ENCODE data around the gene IL17RB.

Gene IL17RB

DNA sequence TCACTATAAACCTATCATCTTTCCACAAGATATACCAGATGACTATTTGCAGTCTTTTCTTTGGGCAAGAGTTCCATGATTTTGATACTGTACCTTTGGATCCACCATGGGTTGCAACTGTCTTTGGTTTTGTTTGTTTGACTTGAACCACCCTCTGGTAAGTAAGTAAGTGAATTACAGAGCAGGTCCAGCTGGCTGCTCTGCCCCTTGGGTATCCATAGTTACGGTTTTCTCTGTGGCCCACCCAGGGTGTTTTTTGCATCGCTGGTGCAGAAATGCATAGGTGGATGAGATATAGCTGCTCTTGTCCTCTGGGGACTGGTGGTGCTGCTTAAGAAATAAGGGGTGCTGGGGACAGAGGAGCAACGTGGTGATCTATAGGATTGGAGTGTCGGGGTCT, 33.9 kb upstream of the IL17RB start:
- no peak for DNase-seq (ENCODE audit: low spot score)

DNA sequence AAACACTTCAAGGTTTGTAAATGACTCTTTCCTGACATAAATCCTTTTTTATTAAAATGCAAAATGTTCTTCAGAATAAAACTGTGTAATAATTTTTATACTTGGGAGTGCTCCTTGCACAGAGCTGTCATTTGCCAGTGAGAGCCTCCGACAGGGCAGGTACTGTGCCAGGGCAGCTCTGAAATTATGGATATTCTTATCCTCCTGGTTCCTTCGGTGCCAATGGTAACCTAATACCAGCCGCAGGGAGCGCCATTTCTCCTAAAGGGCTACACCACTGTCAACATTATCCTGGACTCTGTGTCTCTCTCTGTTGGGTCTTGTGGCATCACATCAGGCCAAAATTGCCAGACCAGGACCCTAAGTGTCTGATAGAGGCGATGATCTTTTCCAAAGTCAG, 33.1 kb upstream of the IL17RB start:
- no peak for DNase-seq (ENCODE audit: low spot score)

DNA sequence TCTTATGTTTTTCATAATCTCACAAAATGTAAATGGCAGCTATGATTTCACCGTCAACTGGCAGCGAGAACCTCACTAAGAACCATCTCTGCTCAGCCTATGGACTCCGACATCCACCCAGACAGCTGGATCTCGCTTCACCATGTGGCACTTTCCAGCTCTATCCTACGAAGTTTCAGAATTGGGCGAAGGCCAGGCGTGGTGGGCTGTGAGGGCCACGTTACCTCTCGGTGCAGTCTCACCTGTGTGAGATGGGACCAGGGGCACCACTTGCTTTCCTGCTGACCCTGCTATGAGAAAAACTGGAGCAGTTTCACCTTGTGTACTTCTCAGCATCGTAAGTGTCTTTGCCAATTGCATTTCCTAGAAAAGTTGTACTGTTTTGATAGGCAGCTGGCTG, 32.5 kb upstream of the IL17RB start:
- DNase-seq (ENCODE audit: low spot score) = no peak

DNA sequence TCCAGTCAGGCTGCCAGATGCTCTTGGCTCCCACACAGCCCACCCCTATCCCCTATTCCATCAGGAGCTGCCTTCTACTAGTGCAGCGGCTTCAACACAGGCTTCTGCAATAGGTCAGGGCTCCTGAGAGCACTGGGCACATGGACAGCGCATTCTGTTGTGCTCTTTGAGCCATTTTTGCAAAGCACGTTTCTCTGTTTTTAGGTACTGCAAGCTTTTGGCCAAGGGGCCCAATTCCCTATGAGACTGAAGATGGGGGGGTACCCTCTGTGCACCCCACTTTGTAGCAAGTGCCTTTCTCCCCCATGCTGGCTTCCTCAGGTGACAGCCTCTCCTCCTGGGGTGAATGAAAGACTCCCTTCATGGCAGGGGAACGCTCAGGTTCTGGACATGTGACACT, 31.3 kb upstream of the IL17RB start:
- no peak for DNase-seq (ENCODE audit: low spot score)

DNA sequence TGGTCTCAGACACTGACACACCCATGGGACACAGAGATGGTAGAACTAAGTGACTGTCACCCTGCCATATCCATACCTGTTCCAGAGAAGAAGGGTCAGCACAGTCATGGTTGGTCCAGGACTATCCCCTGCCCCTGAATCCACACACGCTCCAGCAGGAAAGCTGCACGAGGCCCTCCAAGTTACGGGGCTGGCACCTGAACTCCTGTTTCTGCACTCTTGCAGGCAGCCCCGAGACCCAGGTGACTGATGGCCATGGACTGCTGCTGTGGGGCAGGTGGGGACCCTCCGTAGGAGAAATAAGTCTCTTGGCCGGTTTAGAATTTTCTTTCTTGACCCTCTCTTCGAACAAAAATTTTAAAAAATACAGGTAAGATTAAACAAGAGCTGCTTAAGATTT, 30.7 kb upstream of the IL17RB start:
- no peak for DNase-seq (ENCODE audit: low spot score)

DNA sequence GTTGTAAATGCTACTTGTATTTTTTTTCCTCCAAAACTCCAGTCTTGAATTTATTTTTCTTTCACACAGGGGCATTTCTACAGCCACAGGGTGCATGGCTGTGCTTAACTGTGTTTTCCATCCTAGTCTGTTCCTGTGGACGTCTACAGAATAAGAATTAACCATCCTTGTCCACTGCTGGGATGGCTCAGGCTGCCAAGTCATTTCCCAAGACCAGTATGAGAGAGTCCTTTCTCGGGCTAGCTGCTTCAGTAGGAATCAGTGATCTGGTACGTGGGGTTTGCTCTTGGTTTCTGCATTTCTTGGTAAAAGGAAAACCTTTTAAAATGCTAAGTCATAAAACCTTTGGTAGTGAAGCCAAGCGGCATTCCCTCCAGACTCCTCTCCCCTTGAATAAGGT, 29.9 kb upstream of the IL17RB start:
- no peak for DNase-seq (ENCODE audit: low spot score)

DNA sequence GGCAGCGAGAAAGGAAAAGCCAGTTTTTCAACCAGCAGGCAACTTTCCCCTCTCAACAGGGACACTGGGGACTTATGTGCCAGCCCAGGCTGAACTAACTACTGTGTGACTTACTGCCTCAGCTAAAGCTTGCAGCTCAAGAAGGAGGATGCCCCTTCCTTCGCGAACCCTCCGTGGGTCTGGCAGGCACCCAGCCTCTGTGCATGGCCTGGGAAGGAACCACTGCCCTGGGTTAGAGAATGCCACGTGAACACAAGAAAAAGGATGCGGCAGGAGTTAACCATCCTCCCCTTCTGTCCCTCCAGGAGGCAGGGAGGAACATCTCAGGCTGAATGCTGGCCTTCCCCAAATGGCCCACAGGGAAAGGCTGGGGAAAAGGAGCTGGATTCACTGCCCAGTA, 29.2 kb upstream of the IL17RB start:
- no peak for DNase-seq (ENCODE audit: low spot score)

DNA sequence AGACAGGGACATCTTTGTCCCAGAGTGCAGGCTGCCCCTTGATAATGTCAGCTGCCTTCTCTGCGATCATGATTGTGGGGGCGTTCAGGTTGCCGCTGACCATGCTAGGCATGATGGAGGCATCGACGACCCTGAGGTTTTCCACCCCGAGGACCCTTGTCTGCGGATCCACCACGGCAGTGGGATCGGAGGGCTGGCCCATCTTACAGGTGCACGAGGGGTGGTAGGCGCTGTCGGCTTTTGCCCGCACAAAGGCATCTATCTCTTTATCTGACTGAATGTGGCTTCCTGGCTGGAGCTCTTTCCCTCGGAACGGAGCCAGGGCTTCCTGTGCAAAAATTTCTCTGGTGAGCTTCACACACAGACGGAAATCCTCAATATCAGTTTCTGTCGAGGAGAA, 28.6 kb upstream of the IL17RB start:
- no peak for DNase-seq (ENCODE audit: low spot score)

DNA sequence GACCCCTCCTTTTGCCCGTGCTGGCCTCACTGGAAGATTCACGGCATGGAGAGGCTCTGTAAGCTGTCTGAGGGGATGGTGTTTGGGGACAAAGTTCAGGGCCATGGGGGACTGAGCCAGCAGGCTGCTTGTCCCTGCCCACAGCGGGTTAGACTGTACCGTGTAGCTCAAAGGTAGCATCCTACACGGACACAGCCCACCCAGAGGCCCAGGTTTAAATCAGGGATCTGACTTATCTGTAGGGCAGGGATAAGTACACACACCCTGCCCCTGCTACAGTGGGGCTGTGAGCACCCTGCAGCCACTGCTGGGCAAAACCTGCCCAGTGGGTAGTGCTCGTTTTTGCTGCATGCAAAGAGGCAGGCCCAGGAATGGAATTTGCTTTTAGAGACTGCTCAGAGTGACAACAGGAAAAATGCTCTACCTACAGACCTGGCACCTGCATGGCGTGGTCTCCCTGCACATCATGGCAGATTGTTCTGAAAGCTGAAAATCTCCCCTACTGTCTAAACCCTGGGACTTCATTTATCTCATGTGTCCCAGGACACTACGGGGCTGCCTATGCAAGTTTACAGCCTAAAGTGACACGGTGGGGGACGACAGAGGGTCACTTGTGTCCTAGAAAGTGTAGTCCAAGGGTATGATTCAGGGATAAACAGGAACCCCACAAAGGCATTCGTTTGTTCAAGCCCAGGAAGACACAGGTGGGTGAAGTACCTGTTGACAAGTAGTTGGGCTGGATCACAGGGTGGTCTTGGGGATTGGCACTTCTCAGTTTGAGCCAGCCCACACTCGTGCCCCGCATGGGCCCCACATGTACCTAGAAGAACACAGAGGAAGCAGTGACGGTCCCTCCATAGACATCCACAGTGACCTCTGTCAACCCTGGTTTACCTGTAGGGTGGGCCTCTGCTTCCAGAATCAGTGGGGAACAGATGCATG, 27.9 kb upstream of the IL17RB start:
- no peak for DNase-seq (ENCODE audit: low spot score)

DNA sequence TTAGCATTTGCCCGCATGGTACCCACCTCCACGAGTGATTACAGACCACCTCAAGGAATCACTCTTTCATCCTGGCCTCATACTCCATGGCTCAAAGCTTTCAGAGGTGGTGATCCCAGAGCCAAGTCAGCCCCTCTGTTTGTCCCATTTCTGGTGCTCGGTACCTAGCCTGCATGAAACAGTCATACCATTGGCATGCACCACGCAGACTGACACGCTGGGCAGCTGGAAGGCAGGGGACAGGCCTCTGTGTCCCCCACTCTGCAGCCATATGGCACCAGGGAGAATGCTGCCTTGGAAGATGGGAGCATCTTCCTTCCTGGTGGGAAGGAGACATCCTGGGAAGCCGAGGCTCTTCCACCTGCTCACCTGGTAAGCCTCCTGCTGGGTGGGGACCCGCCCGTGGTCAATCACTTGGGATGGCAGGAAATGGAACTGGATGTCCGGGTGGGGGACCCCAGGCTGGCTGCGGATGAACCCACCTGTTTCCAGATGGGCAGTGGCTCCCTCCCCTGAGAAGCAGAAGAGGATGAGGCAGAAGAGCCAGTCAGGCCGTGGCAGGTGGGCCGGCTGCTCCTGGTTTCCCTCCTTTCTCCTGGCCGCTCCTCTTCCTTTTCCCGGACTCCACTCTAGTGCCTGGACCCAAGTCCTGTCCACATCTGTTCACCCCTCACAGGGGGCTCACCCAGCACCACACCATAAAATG, 27.1 kb upstream of the IL17RB start:
- no peak for DNase-seq (ENCODE audit: low spot score)

DNA sequence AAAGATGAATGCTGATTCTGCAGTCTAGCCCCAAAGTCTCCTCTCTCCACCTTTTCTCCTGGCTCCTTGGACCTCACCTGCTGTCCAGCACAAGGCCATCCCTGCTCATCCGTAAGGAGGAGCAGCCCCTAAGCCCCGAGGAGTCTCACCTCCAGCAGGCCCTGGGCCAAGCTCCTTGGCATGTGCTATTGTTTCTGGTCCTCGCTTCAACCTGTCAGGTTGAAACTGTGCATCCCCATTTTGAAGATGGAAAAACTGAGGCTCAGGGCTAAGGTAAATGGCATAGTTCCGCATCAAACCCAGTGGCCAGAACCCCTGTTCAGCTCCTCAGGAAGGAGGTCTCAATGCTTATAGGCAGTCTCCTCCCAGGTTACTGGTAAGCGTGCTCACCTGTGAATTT, 26.3 kb upstream of the IL17RB start:
- no peak for DNase-seq (ENCODE audit: low spot score)

DNA sequence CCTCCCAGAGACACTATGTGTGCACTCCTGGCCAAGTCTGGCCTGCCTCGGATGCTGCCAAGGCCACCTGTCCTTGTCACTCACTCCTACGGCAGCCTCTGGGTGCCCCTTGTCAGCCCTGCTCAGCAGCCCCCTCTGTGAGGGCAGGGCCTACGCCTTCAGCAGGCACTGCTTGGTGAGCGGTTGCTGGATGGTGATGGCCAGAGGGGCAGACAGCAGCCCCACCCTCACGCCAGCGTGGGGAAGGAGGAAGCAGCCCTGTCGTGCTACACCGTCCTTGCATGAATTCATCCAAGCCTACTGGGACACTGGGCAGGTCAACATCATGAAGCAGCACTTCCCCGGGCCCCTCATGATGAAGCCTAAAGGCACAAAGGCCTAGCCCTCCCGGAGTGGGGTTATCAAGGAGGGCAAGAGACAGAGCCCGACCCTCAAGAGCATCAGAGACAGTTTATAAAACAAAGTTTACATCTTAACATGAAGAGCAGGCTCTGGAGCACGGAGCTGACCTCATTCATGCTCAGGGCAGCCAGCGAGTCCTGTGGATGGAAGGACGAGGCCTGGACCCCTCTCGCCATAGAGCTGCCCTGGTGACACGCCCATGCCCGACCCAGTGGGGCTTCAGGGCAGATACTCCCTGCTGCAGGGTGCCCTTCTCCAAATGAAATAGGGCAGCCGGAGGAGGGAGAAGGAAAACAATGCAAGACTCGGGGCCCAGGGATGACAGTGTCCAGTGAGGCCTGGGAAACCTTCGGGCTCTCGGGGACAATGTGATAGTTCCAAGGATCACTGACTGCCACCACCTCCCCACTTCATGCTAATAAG, 25.4 kb upstream of the IL17RB start:
- no peak for DNase-seq (ENCODE audit: low spot score)

DNA sequence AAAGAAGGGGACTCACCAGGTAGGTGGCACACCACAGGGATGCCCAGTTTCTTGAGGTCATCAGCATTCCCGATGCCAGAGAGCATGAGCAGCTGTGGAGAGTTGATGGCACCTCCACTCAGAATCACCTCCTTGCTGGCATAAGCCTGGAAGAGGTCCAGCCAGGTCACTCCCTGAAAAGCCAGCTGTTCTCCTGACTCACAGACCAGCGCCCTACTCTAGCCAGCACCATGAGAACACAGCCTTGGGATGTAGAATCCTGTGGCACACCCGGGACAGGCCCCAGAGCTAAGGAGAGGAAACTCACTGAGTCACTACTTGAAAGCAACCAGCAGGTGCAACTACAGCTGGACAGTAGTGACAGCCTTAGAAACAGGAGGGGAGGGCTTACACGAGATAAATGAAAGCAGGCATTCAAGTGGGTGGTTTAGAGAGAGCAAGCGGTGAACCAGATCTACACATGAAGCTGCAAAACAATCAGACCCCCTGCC, 24.7 kb upstream of the IL17RB start:
- no peak for DNase-seq (ENCODE audit: low spot score)

DNA sequence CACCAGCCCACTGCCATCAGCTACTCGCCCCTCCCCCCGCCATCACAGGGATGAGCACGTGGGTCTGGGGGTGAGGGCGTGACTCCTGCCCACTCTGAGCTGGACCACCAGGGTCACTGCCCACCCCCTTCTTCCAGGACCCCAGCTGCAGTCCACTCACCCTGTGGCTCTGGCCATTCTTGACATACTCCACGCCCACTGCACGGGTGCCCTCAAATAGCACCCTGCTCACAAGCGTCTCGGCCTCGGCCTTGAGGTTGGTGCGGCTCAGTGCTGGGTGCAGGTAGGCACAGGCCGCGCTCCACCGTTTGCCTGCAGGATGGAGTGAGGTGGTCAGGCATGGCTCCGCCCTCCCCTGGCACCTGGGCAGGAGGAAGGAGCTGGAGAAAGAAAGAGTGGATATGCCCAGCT, 24.0 kb upstream of the IL17RB start:
- DNase-seq (ENCODE audit: low spot score) = no peak

DNA sequence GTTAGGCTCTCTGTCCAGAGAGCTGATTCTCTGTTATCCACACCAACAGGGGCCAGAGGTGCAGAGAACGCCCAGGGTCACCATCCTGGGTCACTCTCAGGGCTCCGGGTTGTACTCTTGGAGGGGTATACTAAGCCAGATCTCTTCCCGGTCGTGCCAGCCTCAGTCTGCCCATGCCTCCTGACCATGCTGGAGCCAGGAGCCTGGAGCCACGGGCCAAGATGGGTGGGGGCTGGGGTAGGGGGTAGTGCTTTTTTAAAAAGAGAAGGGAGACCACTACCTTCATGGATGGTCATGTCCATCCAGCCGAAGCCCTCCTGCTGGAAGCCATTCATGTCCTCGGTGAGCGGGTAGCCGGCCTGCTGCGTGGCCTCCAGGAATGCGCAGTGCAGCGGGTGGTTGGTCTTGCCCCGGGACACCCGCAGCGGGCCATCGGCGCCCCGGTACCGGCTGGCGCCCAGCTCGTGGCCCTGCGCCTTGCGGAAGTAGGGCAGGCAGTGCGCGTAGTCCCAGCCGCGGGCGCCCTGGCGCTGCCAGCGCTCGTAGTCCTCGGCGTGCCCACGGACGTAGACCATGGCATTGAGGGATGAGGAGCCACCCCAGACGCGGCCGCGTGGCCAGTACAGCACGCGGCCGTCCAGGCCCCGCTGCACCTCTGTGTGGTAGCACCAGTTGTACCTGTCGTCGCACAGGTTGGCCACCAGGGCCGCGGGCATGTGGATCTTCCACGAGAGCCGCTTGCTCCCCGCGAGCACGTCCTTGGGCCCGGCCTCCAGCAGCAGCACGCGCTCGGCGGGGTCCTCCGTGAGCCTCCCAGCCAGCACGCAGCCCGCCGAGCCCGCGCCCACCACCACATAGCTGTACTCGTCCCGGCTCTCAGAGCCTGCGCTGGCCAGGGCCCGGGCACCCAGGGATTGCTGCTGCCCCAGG, 23.1 kb upstream of the IL17RB start:
- no peak for DNase-seq (ENCODE audit: low spot score)

DNA sequence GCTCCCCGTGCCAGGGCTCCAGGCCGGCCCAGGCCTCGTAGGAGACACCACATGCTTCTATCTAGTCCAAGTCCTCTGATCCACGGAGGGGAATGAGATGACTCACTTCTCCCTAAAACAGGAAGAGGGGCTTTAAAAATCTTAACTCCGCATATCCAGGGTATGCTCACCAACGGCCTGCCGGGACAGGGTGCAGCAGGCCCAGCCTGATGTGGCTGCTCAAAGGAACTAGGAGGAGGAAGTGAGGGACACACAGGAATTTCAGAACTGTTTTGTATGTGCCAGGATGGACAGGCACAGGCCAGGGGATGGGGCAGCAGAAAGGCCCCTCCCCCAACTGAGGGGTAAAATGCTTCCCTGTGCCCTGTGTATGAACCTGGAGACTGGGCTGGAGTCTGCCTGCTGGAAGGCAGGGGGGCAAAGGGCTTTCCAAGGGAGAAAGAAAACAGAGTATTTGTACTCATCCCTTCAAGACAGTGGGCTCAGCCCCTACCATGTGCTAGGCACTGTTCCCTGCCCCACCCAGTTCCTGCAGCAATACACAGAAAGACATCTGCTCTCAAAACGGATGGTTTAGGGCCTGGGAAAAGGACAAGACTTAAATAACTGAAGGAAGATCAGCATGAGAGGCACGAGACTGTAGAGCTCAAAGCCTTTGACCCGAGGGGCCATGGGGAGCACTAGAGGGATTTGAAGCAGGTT, 22.3 kb upstream of the IL17RB start:
- DNase-seq (ENCODE audit: low spot score) = no peak

DNA sequence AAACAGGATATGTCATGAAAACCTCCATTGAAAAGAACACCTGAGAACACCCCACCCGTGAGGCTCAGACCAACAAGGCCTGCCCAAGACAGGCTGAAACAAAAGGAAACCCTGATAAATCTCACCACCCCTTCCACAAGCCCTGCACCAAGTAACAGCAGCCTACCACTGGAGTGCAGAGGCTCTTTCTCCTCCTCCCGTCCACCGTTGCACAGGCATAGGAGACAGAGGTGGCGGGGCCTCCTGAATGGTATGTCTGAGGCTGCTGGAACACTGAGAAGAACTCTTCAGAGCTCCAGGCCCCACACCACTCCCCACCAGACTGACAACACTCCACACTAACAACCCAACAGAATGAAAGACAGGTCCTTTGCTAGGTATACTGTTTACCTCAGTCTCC, 21.6 kb upstream of the IL17RB start:
- no peak for DNase-seq (ENCODE audit: low spot score)

DNA sequence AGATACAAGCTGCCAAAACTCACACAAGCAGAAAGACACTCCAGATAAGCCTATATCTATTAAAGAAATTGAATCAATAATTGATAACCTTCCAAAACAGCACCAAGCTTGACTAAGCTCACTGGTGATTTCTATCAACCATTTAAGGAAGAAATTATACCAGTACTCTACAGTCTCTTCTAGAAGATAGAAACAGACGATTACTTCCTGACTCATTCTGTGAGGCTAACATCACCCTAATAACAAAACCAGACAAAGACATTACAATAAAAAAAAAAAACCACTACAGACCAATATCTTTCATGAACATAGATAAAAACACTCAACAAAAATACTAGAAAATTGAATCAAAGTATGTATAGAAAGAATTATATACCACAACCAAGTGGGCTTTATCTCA, 20.3 kb upstream of the IL17RB start:
- no peak for DNase-seq (ENCODE audit: low spot score)

DNA sequence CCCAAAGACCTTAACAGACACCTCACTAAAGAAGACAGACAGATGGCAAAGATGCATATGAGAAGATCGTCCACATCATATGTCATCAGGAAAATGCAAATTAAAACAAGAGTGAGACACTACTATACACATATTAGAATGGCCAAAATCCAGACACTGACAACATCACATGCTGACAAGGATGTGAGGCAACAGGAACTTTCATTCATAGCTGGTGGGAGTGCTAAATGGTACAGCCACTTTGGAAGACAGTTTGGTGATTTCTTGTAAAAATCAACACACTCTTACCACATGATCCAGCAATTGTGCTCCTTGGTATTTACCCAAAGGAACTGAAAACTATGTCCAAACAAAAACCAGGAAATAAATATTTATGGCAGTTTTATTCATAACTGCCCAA, 17.8 kb upstream of the IL17RB start:
- DNase-seq (ENCODE audit: low spot score) = no peak

DNA sequence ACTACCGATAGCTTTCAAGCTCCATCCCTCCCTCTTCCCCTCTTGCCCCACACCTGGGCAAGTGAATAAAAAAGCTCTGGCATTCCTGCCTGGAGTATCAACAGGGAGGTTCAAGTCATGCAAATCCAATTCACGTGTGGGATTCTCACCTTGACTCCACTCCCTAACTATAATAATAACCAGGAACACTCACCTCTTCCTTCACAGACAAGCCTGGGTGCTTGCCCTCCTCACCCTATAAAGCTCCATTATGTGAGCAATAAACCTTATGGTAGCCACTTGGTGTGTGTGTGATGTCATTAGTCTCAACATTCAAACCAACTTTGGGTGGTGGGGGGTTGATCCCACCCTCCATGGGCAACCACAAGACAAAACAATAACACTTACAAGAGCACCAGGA, 16.8 kb upstream of the IL17RB start:
- DNase-seq (ENCODE audit: low spot score) = no peak

DNA sequence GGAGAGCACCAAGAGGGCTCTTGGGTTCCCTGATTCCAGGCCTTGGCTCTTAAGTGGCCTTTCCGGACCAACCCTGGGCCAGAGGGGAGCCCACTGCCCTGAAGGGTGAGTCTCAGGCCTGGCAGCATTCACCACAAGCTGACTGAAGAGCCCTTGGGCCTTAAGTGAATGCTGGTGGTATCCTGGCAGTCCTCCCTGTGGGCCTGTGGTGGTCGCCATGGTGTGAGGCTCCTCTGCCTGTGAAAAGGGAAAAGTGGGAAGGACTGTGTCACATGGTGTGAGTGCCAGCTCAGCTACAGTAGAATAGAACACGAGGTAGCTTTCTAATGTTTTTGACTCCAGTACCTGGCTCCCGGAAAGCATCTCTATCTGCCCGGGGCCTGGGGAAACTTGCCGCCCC, 15.4 kb upstream of the IL17RB start:
- no peak for DNase-seq (ENCODE audit: low spot score)

Measured in CD4-positive, alpha-beta T cell treated with Interleukin-2 at 100 ng/mL for 4 hours (primary cell).